GM12891 (cell line): ENCODE measurements around the gene ABI1.

Experiments used
- POLR2A ChIP-seq: IDR thresholded peaks from 2 replicates; pipeline ENCODE4 v1.6.1; 2011; ENCODE audit warnings: low read depth, low read length, control low read depth
- POLR2AphosphoS5 ChIP-seq: IDR thresholded peaks from 2 replicates; pipeline ENCODE4 v1.6.1; 2011; ENCODE audit warnings: low read depth, low read length, control low read depth
- POU2F2 ChIP-seq: IDR thresholded peaks from 2 replicates; pipeline ENCODE4 v1.6.1; 2011; ENCODE audit warnings: low read depth, mild to moderate bottlenecking, control low read depth, low read length, moderate library complexity
- SPI1 ChIP-seq: IDR thresholded peaks from 2 replicates; pipeline ENCODE4 v1.6.1; 2011; ENCODE audit warnings: low read depth, low read length, control low read depth
- TAF1 ChIP-seq: IDR thresholded peaks from 2 replicates; pipeline ENCODE4 v1.6.1; 2011; ENCODE audit warnings: low read depth, low read length, control low read depth

DNA sequence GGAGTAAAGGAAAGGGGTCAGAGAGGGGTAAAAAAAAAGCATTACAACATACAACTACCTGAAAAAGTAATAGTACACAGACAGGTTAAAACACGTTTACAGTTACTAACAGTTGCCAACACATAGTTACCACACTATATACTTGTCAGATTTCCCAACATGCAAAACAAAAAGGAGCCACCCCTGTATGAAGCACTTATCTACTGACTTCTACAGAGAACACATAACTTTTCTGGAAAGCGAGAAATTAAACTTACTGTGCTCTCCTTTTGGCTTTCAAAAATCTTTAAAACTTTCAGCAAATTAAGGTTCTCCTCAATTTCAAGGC lies 2.1 kb downstream of the ABI1 start:
- TF ChIP-seq POLR2AphosphoS5 (no peak), POLR2A (no peak), TAF1 (no peak), POU2F2 (no peak), SPI1 (no peak)
